ENCODE results near the gene ANKRD10.
"Not testable (repeated sequence)": the region's sequence is repeated elsewhere in the genome, so short reads cannot be mapped to it uniquely, and the experiment has no call there.

The ANKRD10 gene

GRCh38 chr13:110850840-110851239 lies 64.0 kb downstream of the ANKRD10 start:
- no peak for DNase-seq
- peaks cover 5% of the 10 kb centered on the region for H3K27me3 ChIP-seq (replicated peaks; ENCODE audit: control insufficient read depth, insufficient read depth, low read length, poor library complexity, severe bottlenecking)
- no peaks in the 10 kb centered on the region for H3K4me1 ChIP-seq (ENCODE audit: control insufficient read depth, insufficient read depth, low read length, poor library complexity, severe bottlenecking)
- no peaks in the 10 kb centered on the region for H3K9me3 ChIP-seq (ENCODE audit: control insufficient read depth, low read length)
- H3K27ac ChIP-seq (ENCODE audit: insufficient read depth, low read length, poor library complexity, severe bottlenecking) = no peak overlapping the region
- no peak overlapping the region for H3K4me3 ChIP-seq (ENCODE audit: insufficient read depth, low read depth, low read length, poor library complexity, severe bottlenecking)
- H3K36me3 ChIP-seq (ENCODE audit: control insufficient read depth, insufficient read depth, low read length) = no peaks in the 10 kb centered on the region

GRCh38 chr13:110850006-110850405 lies 64.9 kb downstream of the ANKRD10 start:
- no peaks in the 10 kb centered on the region for H3K9me3 ChIP-seq (ENCODE audit: control insufficient read depth, low read length)

GRCh38 chr13:110845520-110845919 lies 69.3 kb downstream of the ANKRD10 start:
- H3K4me3 ChIP-seq (ENCODE audit: insufficient read depth, low read depth, low read length, poor library complexity, severe bottlenecking) = no peak overlapping the region
- peaks cover 12% of the 10 kb centered on the region for H3K27me3 ChIP-seq (replicated peaks; ENCODE audit: control insufficient read depth, insufficient read depth, low read length, poor library complexity, severe bottlenecking)
- H3K27ac ChIP-seq (ENCODE audit: insufficient read depth, low read length, poor library complexity, severe bottlenecking) = no peak overlapping the region
- no peaks in the 10 kb centered on the region for H3K36me3 ChIP-seq (ENCODE audit: control insufficient read depth, insufficient read depth, low read length)
- no peaks in the 10 kb centered on the region for H3K9me3 ChIP-seq (ENCODE audit: control insufficient read depth, low read length)
- H3K4me1 ChIP-seq (ENCODE audit: control insufficient read depth, insufficient read depth, low read length, poor library complexity, severe bottlenecking) = no peaks in the 10 kb centered on the region
- DNase-seq = no peak

More at GRCh38 chr13:110850006-110850405, 64.9 kb downstream of the ANKRD10 start:
- DNase-seq = no peak
- no peaks in the 10 kb centered on the region for H3K4me1 ChIP-seq (ENCODE audit: control insufficient read depth, insufficient read depth, low read length, poor library complexity, severe bottlenecking)
- H3K27me3 ChIP-seq (replicated peaks; ENCODE audit: control insufficient read depth, insufficient read depth, low read length, poor library complexity, severe bottlenecking) = peaks cover 8% of the 10 kb centered on the region
- H3K4me3 ChIP-seq (ENCODE audit: insufficient read depth, low read depth, low read length, poor library complexity, severe bottlenecking) = no peak overlapping the region
- no peak overlapping the region for H3K27ac ChIP-seq (ENCODE audit: insufficient read depth, low read length, poor library complexity, severe bottlenecking)
- H3K36me3 ChIP-seq (ENCODE audit: control insufficient read depth, insufficient read depth, low read length) = no peaks in the 10 kb centered on the region

GRCh38 chr13:110841846-110842245 lies 73.0 kb downstream of the ANKRD10 start:
- no peak overlapping the region for H3K27ac ChIP-seq (ENCODE audit: insufficient read depth, low read length, poor library complexity, severe bottlenecking)
- DNase-seq = no peak
- H3K36me3 ChIP-seq (ENCODE audit: control insufficient read depth, insufficient read depth, low read length) = no peaks in the 10 kb centered on the region
- no peaks in the 10 kb centered on the region for H3K4me1 ChIP-seq (ENCODE audit: control insufficient read depth, insufficient read depth, low read length, poor library complexity, severe bottlenecking)
- H3K9me3 ChIP-seq (ENCODE audit: control insufficient read depth, low read length) = no peaks in the 10 kb centered on the region
- H3K4me3 ChIP-seq (ENCODE audit: insufficient read depth, low read depth, low read length, poor library complexity, severe bottlenecking) = no peak overlapping the region
- H3K27me3 ChIP-seq (replicated peaks; ENCODE audit: control insufficient read depth, insufficient read depth, low read length, poor library complexity, severe bottlenecking) = peaks cover 12% of the 10 kb centered on the region

- no peaks in the 10 kb centered on the region for H3K4me1 ChIP-seq (ENCODE audit: control insufficient read depth, insufficient read depth, low read length, poor library complexity, severe bottlenecking)
- H3K27ac ChIP-seq (ENCODE audit: insufficient read depth, low read length, poor library complexity, severe bottlenecking) = no peak overlapping the region
- H3K36me3 ChIP-seq (ENCODE audit: control insufficient read depth, insufficient read depth, low read length) = no peaks in the 10 kb centered on the region
- DNase-seq = no peak
- peaks cover 12% of the 10 kb centered on the region for H3K27me3 ChIP-seq (replicated peaks; ENCODE audit: control insufficient read depth, insufficient read depth, low read length, poor library complexity, severe bottlenecking)
- no peak overlapping the region for H3K4me3 ChIP-seq (ENCODE audit: insufficient read depth, low read depth, low read length, poor library complexity, severe bottlenecking)
- no peaks in the 10 kb centered on the region for H3K9me3 ChIP-seq (ENCODE audit: control insufficient read depth, low read length)
Observed at GRCh38 chr13:110841406-110841805, 73.5 kb downstream of the ANKRD10 start.

GRCh38 chr13:110838867-110839538 lies 75.9 kb downstream of the ANKRD10 start:
- Histone ChIP-seq H3K27ac (ENCODE audit: insufficient read depth, low read length, poor library complexity, severe bottlenecking) (no peak overlapping the region), H3K36me3 (ENCODE audit: control insufficient read depth, insufficient read depth, low read length) (no peaks in the 10 kb centered on the region), H3K4me3 (ENCODE audit: insufficient read depth, low read depth, low read length, poor library complexity, severe bottlenecking) (no peak overlapping the region), H3K9me3 (ENCODE audit: control insufficient read depth, low read length) (no peaks in the 10 kb centered on the region), H3K27me3 (replicated peaks; ENCODE audit: control insufficient read depth, insufficient read depth, low read length, poor library complexity, severe bottlenecking) (peaks cover 3% of the 10 kb centered on the region), H3K4me1 (ENCODE audit: control insufficient read depth, insufficient read depth, low read length, poor library complexity, severe bottlenecking) (no peaks in the 10 kb centered on the region)
- no peak for DNase-seq

GRCh38 chr13:110838116-110838515 lies 76.8 kb downstream of the ANKRD10 start:
- Histone ChIP-seq H3K4me1 (ENCODE audit: control insufficient read depth, insufficient read depth, low read length, poor library complexity, severe bottlenecking) (no peaks in the 10 kb centered on the region), H3K27ac (ENCODE audit: insufficient read depth, low read length, poor library complexity, severe bottlenecking) (no peak overlapping the region), H3K4me3 (ENCODE audit: insufficient read depth, low read depth, low read length, poor library complexity, severe bottlenecking) (no peak overlapping the region), H3K27me3 (replicated peaks; ENCODE audit: control insufficient read depth, insufficient read depth, low read length, poor library complexity, severe bottlenecking) (no peaks in the 10 kb centered on the region), H3K9me3 (ENCODE audit: control insufficient read depth, low read length) (no peaks in the 10 kb centered on the region), H3K36me3 (ENCODE audit: control insufficient read depth, insufficient read depth, low read length) (no peaks in the 10 kb centered on the region)
- DNase-seq = no peak

- H3K27ac ChIP-seq (ENCODE audit: insufficient read depth, low read length, poor library complexity, severe bottlenecking); H3K9me3 ChIP-seq (ENCODE audit: control insufficient read depth, low read length); H3K4me1 ChIP-seq (ENCODE audit: control insufficient read depth, insufficient read depth, low read length, poor library complexity, severe bottlenecking); DNase-seq; H3K4me3 ChIP-seq (ENCODE audit: insufficient read depth, low read depth, low read length, poor library complexity, severe bottlenecking); H3K27me3 ChIP-seq (replicated peaks; ENCODE audit: control insufficient read depth, insufficient read depth, low read length, poor library complexity, severe bottlenecking); H3K36me3 ChIP-seq (ENCODE audit: control insufficient read depth, insufficient read depth, low read length): not testable (repeated sequence)
Observed at GRCh38 chr13:110837397-110838061, 77.3 kb downstream of the ANKRD10 start.

- H3K4me1 ChIP-seq (ENCODE audit: control insufficient read depth, insufficient read depth, low read length, poor library complexity, severe bottlenecking) = no peaks in the 10 kb centered on the region
- H3K9me3 ChIP-seq (ENCODE audit: control insufficient read depth, low read length) = no peaks in the 10 kb centered on the region
- no peak for DNase-seq
- H3K36me3 ChIP-seq (ENCODE audit: control insufficient read depth, insufficient read depth, low read length) = no peaks in the 10 kb centered on the region
- H3K27me3 ChIP-seq (replicated peaks; ENCODE audit: control insufficient read depth, insufficient read depth, low read length, poor library complexity, severe bottlenecking) = no peaks in the 10 kb centered on the region
- no peak overlapping the region for H3K4me3 ChIP-seq (ENCODE audit: insufficient read depth, low read depth, low read length, poor library complexity, severe bottlenecking)
- no peak overlapping the region for H3K27ac ChIP-seq (ENCODE audit: insufficient read depth, low read length, poor library complexity, severe bottlenecking)
Observed at GRCh38 chr13:110836605-110836903, 78.3 kb downstream of the ANKRD10 start.

GRCh38 chr13:110835721-110836604 lies 78.9 kb downstream of the ANKRD10 start:
- H3K9me3 ChIP-seq (ENCODE audit: control insufficient read depth, low read length) = no peaks in the 10 kb centered on the region
- no peaks in the 10 kb centered on the region for H3K36me3 ChIP-seq (ENCODE audit: control insufficient read depth, insufficient read depth, low read length)
- DNase-seq = no peak
- H3K4me3 ChIP-seq (ENCODE audit: insufficient read depth, low read depth, low read length, poor library complexity, severe bottlenecking) = no peak overlapping the region
- no peaks in the 10 kb centered on the region for H3K27me3 ChIP-seq (replicated peaks; ENCODE audit: control insufficient read depth, insufficient read depth, low read length, poor library complexity, severe bottlenecking)
- H3K27ac ChIP-seq (ENCODE audit: insufficient read depth, low read length, poor library complexity, severe bottlenecking) = no peak overlapping the region
- H3K4me1 ChIP-seq (ENCODE audit: control insufficient read depth, insufficient read depth, low read length, poor library complexity, severe bottlenecking) = no peaks in the 10 kb centered on the region
